DND-41 (cell line): ENCODE results near the gene CDC7.

Experiments
- CTCF ChIP-seq: IDR thresholded peaks from 2 replicates; pipeline ENCODE4 v1.5.1; 2012; ENCODE audit warnings: borderline replicate concordance, low read length, moderate library complexity, mild to moderate bottlenecking; ENCODE audit not compliant: poor library complexity, severe bottlenecking; ENCODE audit errors: extremely low read depth
- EZH2 ChIP-seq: IDR thresholded peaks from 3 replicates; pipeline ENCODE4 v1.6.1; 2012; ENCODE audit warnings: borderline replicate concordance, low read depth, mild to moderate bottlenecking, moderate library complexity, low read length, inconsistent platforms; ENCODE audit not compliant: severe bottlenecking

GRCh38 chr1:91572044-91572443 is 71.4 kb downstream of the CDC7 start:
- TF ChIP-seq EZH2 (no peak), CTCF (no peak)
